Bronchial epithelial cell (primary cell): ENCODE measurements around the gene HMCN2. TPM values are rescaled to one million over a fixed set of nuclear protein-coding genes. Genes with fewer than 3 reads are reported as not detected.
"Not testable (repeated sequence)": the region's sequence is repeated elsewhere in the genome, so short reads cannot be mapped to it uniquely, and the experiment has no call there.

Experiments used
- DNase-seq: peaks from one replicate; pipeline ENCODE4 v3.0.0-alpha.2; 2010; ENCODE audit warnings: low read depth
- FAIRE-seq: peaks from 2 replicates; lab custom pipeline; 2011; peaks lifted over from hg19 to GRCh38; lab: Jason Lieb, UNC
- H3K27me3 ChIP-seq: 2 replicates; pipeline ENCODE4 v1.5.1; 2011; ENCODE audit warnings: low read length; ENCODE audit not compliant: control insufficient read depth, insufficient read depth
- H3K36me3 ChIP-seq: 2 replicates; pipeline ENCODE4 v1.5.1; 2011; ENCODE audit warnings: low read length; ENCODE audit not compliant: control insufficient read depth, insufficient read depth
- H3K4me3 ChIP-seq: 2 replicates; pipeline ENCODE4 v1.5.1; 2011; ENCODE audit warnings: mild to moderate bottlenecking, low read depth, low read length, control low read depth
- total RNA-seq: library from RNA; depleted of rRNA; stranded (reverse); fragments of >200 nt; gene quantifications from 2 replicates; pipeline ENCODE4 v1.2.1, GENCODE V29; 2014
- TF ChIP-seq, protein P1 (sequence below): IDR thresholded peaks from 2 replicates; pipeline ENCODE4 v1.5.1; 2011; ENCODE audit warnings: mild to moderate bottlenecking, moderate library complexity, low read length, control low read depth, inconsistent platforms; ENCODE audit not compliant: insufficient read depth, severe bottlenecking

HMCN2 gene
- total RNA-seq, 1 donor from 2014 or later: under 0.01 TPM

DNA sequence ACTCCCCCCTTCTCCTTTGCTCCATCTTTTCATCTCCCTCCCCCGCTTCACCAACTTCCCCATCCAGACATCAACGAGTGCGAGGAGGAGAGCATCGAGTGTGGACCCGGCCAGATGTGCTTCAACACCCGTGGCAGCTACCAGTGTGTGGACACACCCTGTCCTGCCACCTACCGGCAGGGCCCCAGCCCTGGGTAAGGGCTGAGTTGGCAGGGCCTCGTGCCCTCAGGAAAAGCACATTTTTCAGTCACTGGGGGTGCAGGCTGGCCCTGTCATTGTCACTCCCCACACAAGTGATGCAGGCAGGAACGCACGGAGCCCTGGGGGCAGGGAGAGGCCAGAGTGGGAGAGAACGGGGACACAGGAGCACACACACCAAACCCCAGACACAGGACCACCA, 166.8 kb downstream of the HMCN2 start:
- Histone ChIP-seq H3K36me3 (no peaks in the 10 kb centered on the region), H3K27me3 (peaks cover 11% of the 10 kb centered on the region), H3K4me3 (no peak overlapping the region)
- FAIRE-seq: no peak
- no peak for DNase-seq
- TF ChIP-seq, protein P1, sequence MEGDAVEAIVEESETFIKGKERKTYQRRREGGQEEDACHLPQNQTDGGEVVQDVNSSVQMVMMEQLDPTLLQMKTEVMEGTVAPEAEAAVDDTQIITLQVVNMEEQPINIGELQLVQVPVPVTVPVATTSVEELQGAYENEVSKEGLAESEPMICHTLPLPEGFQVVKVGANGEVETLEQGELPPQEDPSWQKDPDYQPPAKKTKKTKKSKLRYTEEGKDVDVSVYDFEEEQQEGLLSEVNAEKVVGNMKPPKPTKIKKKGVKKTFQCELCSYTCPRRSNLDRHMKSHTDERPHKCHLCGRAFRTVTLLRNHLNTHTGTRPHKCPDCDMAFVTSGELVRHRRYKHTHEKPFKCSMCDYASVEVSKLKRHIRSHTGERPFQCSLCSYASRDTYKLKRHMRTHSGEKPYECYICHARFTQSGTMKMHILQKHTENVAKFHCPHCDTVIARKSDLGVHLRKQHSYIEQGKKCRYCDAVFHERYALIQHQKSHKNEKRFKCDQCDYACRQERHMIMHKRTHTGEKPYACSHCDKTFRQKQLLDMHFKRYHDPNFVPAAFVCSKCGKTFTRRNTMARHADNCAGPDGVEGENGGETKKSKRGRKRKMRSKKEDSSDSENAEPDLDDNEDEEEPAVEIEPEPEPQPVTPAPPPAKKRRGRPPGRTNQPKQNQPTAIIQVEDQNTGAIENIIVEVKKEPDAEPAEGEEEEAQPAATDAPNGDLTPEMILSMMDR: peak; percentile 38

DNA sequence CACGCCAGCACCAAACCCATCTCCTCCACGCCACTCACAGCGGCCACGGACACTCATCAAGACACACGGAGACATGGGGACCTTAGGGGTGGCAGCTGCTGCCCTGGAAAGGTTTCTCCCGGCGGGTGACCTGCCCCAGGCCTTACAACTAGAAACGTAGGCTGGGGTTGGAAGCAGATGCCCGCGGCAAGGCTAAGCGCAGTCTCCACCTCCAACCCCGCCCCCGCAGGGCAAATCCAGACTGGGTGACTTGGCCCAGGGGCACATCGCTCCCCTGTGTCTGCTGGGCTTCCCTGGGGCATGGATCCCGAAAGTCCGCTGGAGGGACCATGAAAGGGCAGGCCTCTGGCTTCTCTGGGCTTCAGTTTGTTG, 167.2 kb downstream of the HMCN2 start:
- H3K27me3 ChIP-seq: peaks cover 11% of the 10 kb centered on the region
- DNase-seq: no peak
- FAIRE-seq: no peak
- H3K4me3 ChIP-seq: peak overlapping the region; percentile 13
- no peaks in the 10 kb centered on the region for H3K36me3 ChIP-seq
- TF ChIP-seq, protein P1: no peak

DNA sequence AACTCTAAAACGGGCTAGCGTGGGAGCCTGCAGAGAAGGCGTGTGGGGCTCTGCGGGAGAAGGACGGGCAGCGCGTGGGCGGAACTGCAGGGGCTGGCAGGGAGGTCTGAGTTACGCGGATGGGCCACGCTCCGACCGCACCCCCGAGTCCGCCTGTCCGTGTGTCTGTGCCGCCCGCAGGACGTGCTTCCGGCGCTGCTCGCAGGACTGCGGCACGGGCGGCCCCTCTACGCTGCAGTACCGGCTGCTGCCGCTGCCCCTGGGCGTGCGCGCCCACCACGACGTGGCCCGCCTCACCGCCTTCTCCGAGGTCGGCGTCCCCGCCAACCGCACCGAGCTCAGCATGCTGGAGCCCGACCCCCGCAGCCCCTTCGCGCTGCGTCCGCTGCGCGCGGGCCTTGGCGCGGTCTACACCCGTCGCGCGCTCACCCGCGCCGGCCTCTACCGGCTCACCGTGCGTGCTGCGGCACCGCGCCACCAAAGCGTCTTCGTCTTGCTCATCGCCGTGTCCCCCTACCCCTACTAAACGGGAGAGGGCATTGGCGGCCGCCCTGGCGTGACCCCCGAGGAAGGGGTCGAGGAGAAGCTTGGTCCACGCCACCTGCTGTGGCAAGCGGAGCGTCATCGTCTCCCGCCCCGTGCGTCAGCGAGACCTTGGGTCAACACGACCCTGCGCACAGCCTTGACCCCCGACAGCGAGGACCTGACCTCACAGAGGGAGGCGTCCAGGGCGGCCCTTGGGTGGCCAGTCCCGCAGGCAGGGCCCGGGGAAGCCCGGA, 167.8 kb downstream of the HMCN2 start:
- Histone ChIP-seq H3K36me3 (no peaks in the 10 kb centered on the region), H3K27me3 (peaks cover 11% of the 10 kb centered on the region), H3K4me3 (peak overlapping the region; percentile 13)
- FAIRE-seq (no peak), DNase-seq (no peak)
- TF ChIP-seq, protein P1: peak; percentile 52

DNA sequence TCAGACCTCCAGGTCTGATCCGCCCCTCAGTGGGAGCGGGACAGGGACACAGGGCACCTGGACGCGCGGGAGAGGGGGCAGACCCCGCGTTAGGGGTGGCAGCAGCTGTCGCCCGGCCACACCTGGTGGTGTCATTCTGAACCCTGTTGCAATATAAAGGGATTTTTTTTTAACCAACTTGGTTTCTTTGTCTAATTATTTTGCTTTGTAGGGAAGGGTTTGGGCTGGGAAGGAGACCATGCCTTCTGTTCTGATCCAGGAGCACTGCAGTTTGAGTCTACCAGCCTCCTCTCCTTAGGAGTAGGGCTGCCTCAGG, 168.3 kb downstream of the HMCN2 start:
- H3K27me3 ChIP-seq: peaks cover 11% of the 10 kb centered on the region
- H3K36me3 ChIP-seq: no peaks in the 10 kb centered on the region
- FAIRE-seq (no peak), DNase-seq (no peak)
- TF ChIP-seq, protein P1: no peak
- no peak overlapping the region for H3K4me3 ChIP-seq

DNA sequence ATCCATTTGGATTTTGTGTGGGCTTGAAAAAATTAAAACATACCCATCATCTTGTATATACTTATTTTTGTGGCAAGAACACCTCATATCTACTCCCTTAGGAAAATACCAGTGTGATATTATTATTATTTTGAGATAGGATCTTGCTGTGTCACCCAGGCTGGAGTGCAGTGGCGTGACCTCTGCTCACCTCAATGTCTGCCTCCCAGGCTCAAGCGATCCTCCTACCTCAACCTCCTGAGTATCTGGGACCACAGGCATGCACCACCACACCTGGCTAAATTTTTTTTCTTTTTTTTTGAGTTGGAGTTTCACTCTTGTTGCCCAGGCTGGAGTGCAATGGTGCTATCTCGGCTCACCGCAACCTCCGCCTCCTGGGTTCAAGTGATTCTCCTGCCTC, 169.1 kb downstream of the HMCN2 start:
- H3K27me3 ChIP-seq: peaks cover 11% of the 10 kb centered on the region
- not testable (repeated sequence) for FAIRE-seq, H3K4me3 ChIP-seq, DNase-seq, H3K36me3 ChIP-seq

DNA sequence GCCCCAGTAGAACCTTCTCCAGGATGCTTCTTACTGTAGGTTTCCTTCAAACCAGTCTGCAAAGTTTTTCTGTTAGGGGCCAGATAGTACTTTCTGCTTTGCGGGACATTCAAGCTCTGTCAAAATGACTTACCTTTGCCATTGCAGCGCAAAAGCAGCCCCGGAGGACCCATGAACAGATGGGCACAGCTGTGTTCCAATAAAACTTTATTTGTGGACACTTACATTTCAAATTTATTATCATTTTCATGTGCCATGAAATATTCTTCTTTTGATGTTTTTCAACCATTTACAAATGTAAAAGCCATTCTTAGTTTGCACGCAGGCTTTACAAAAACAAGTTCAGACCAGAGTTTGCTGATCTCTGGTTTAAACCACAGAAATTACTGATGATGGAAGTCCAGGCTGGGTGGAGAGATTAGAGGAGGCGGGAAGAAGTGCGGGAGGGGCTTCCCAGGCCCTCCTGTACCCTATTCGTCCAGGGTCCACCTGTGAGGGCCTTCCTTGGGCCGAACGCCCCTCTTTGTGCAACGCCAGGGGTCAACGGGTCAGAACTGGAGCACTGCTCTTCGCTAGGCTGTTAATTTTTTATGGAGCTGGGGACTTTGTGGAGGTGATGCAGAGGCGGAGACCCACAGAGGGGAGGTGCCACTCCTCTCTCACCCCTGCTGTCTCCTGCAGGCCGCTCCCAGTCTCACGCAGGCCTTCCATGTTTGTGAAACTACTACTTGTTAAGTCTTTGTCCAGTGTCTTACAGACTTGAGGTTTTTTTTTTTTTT, 171.6 kb downstream of the HMCN2 start:
- no peak overlapping the region for H3K4me3 ChIP-seq
- no peaks in the 10 kb centered on the region for H3K36me3 ChIP-seq
- FAIRE-seq (no peak), DNase-seq (no peak)
- peaks cover 11% of the 10 kb centered on the region for H3K27me3 ChIP-seq
- TF ChIP-seq, protein P1: no peak
